GM19025 (cell line): ENCODE results near the gene LRPAP1.
A peak's percentile ranks its signal among the peaks of the same experiment; 100 is the strongest.
"Not testable (repeated sequence)": the region's sequence is repeated elsewhere in the genome, so short reads cannot be mapped to it uniquely, and the experiment has no call there.

Experiments used
- ATAC-seq: cut with Tn5 transposase; IDR thresholded peaks from one replicate; pipeline ENCODE4 v1.9.1; 2021; ENCODE audit warnings: mild to moderate bottlenecking, low read depth, moderate library complexity; ENCODE audit not compliant: unreplicated experiment

LRPAP1 gene

DNA sequence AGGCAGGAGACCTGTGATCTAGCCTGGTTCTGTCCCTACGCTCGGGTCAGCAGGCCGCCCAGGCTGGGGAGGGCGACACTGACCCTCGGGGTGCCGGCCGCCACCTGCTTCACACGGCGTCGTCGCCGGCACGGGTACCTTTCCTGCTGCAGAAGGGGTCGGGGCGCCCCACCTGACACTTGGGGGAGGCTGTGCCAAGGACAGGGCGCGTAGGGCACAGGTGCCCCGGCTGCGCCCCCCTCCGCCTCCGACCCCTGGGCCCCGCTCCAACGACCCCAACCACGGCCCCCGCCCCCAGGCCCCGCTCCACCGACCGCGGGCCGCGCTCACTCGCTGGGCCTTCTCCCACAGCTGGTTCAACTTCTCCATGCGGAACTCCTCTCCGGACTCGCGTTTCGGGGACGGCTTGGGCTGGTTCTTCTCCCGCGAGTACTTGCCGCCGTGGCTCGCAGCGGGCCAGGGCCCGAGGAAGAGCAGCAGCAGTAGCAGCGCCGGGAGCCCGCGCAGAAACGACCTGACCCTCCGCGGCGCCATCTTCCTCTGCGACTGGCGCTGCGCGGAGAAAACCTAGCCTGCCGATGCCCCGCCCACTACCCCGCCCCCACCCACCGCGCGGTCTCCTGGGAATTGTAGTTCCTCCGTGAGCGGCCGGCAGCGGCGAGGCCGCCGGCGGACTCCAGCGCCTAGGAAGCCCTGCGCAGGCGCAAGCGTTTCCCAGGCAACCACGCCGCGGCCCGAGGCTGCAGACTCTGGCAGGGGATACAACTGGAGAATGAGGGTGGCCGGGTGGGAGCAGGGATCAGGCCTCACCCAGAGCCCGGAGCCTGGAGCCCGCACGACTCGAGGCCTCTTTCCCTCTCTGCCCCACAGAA is at the start of gene LRPAP1:
LRPAP1 (minus strand) TSS at position 544 of the 872 bp plus-strand sequence; CDS start at position 534, 10 bp downstream.
- ATAC-seq = peak; percentile 85

- not testable (repeated sequence) for ATAC-seq
Measured at GRCh38 chr4:3581334-3582090, 49.3 kb upstream of the LRPAP1 start.

GRCh38 chr4:3580859-3581258 is 48.6 kb upstream of the LRPAP1 start:
- not testable (repeated sequence) for ATAC-seq

DNA sequence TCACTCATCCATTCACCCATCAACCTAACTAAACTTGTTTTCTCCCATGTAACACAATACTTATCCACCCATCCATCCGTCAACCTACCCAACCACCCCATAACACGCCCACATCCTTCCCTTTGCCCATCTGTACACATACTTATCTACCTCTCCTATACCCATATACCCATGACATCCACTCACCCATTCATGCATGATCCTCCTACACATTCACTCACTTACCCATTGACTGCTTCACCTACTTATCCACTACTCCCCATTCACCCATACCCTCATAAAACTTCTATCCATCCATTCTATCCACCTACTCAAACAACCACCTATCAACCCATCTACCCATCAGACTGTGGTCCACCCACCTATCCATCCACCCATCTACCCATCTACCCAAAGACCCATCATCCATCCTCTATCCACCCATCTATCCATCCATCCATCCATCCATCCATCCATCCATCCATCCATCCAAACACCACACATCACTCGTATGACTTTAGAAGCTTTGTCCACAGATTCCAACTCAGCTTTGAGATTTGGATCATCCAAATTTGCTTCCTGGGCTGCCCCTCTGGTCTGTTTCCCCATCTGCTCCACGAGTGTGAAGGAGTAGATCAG is 46.4 kb upstream of the LRPAP1 start:
- ATAC-seq = not testable (repeated sequence)

GRCh38 chr4:3578052-3578451 is 45.8 kb upstream of the LRPAP1 start:
- not testable (repeated sequence) for ATAC-seq

- not testable (repeated sequence) for ATAC-seq
Measured at GRCh38 chr4:3577208-3577892, 45.1 kb upstream of the LRPAP1 start.

GRCh38 chr4:3576533-3577207 is 44.4 kb upstream of the LRPAP1 start:
- not testable (repeated sequence) for ATAC-seq

- ATAC-seq = not testable (repeated sequence)
Measured at GRCh38 chr4:3575426-3576369, 43.5 kb upstream of the LRPAP1 start.

DNA sequence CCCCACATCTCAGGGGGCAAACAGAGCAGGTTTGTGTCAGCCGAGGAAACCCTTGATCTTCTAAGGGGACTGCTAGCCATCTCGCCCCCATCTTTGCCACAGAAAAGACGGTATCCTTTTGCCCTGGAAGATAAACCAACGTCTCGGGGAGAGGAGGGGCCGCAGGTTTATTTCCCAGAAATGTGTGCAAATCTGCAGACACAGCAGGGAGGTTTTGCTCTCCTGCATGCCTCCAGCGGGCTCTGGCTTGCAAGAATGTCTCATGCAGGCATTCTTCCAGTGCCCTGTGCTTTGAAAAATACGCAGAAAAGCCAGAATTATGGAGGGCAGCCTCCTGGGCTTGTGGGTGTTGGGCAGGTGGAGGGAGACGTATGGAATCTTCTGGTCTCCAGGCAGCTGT is 42.6 kb upstream of the LRPAP1 start:
- not testable (repeated sequence) for ATAC-seq

- not testable (repeated sequence) for ATAC-seq
Measured at GRCh38 chr4:3574346-3574745, 42.1 kb upstream of the LRPAP1 start.

DNA sequence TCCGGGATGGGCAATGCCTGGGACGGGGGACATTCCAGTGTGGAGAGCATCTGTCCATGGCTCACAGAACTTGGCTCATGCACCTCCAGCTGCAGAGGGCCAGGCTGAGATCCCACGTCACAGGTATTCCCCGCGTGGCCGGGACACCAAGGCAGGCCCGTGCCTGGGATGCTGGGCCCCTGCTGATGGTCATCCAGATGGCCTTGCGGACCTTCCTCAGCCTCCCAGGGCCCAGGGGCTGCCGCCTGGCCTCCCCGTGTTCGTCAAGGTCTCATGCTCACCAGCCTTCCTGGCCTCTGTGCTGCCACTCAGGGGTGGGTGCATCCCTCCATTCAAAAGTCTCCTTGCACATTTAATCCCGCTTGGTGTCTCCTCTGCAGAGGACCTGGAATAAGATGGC is 40.9 kb upstream of the LRPAP1 start:
- ATAC-seq = no peak

- no peak for ATAC-seq
Measured at GRCh38 chr4:3572363-3572762, 40.1 kb upstream of the LRPAP1 start.

DNA sequence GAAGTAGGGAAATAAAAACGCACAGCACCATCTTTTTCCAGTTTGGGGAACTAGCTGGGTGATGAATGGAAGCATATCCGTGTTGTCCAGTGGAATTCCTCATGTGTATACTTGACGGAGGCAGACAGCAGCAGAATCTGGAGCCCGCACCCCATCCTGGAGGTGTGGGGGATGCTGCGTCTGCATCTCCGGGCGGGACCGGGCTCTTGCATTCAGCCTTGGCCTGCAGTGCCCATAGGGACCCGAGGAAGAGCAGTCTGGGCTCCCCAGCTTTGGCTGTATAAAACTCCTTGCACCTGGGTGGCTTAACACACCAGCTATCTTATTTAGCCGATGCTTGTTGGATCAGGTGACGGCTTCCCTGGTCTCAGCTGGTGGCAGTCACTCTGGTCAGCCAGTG is 39.7 kb upstream of the LRPAP1 start:
- ATAC-seq = no peak

- ATAC-seq = not testable (repeated sequence)
Measured at GRCh38 chr4:3570923-3571322, 38.7 kb upstream of the LRPAP1 start.

DNA sequence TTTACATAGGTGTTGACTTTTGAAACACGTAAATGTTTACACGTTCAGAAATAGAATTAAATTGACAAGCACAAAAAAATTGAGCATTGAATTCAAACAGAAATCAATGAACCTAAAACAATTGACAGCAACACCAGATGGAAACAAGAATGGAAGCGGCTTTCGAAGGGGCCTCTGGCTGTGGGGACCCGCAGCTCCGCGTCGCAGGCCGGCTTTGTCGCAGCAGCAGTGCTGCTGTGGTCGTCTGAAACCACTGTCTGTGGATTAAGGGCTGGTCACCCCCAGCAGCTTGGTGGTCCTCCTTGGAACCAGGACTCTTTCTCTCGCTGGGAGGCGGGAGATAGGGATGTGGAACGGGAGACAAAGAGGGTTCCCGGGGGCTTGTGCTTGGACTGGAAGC is 37.4 kb upstream of the LRPAP1 start:
- not testable (repeated sequence) for ATAC-seq

GRCh38 chr4:3566701-3567100 is 34.5 kb upstream of the LRPAP1 start:
- not testable (repeated sequence) for ATAC-seq

DNA sequence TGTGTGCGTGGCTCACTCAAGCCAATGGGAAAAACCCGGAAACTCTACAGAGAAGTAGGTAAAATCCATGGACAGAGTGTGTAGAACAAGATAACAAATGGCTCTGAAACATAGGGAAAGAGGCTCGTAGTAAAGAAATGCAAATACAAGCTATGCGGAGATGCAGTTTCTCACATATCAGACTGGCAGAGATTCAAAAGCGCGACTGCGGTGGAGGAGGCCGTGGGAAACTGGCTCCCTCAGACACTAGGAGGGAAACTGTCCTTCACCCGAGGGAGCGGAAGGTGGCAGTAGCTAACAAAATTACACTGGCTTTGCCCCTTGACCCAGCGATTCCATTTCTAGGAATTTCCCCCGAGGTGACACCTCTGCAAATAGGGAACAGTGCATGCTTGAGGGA is 34.1 kb upstream of the LRPAP1 start:
- not testable (repeated sequence) for ATAC-seq

- ATAC-seq = not testable (repeated sequence)
Measured at GRCh38 chr4:3564948-3565347, 32.7 kb upstream of the LRPAP1 start.

- no peak for ATAC-seq
Measured at GRCh38 chr4:3563403-3563802, 31.2 kb upstream of the LRPAP1 start.
